RWPE1 (cell line): ENCODE results near the gene COPZ2.
"Not testable (repeated sequence)": the region's sequence is repeated elsewhere in the genome, so short reads cannot be mapped to it uniquely, and the experiment has no call there.

Source experiments
- CTCF ChIA-PET: fragments of 350-600 bp; sonication (Branson Sonifier 250); formaldehyde crosslinking; extraction: SDS; loops from one replicate; lab custom pipeline; 2021; lab: Yijun Ruan, JAX
- POLR2A ChIA-PET: fragments of 400-600 bp; formaldehyde crosslinking; extraction: SDS; loops from one replicate; lab custom pipeline; 2020; ENCODE audit warnings: antibody characterized with exemption; ENCODE audit not compliant: low non-redundant PET; lab: Yijun Ruan, JAX
- DNase-seq: peaks from one replicate; pipeline ENCODE4 v3.0.0; 2012; ENCODE audit warnings: low spot score
- H3K27ac ChIP-seq: fragments of 450-650 bp; 2 replicates; pipeline ENCODE4 v1.5.1; 2017
- TF ChIP-seq, protein P1 (sequence below): fragments of 450-650 bp; conservative IDR thresholded peaks from 2 replicates; pipeline ENCODE4 v1.5.1; 2017; ENCODE audit warnings: low read depth, mild to moderate bottlenecking

The COPZ2 gene

GRCh38 chr17:48071654-48072053, 34.1 kb upstream of the COPZ2 start:
- no peak for DNase-seq
- ChIA-PET CTCF (no interaction called here), POLR2A (no interaction called here)
- H3K27ac ChIP-seq, result peak overlapping the region; percentile 45; the same call in 1 of the 2 replicates
- TF ChIP-seq, protein P1, sequence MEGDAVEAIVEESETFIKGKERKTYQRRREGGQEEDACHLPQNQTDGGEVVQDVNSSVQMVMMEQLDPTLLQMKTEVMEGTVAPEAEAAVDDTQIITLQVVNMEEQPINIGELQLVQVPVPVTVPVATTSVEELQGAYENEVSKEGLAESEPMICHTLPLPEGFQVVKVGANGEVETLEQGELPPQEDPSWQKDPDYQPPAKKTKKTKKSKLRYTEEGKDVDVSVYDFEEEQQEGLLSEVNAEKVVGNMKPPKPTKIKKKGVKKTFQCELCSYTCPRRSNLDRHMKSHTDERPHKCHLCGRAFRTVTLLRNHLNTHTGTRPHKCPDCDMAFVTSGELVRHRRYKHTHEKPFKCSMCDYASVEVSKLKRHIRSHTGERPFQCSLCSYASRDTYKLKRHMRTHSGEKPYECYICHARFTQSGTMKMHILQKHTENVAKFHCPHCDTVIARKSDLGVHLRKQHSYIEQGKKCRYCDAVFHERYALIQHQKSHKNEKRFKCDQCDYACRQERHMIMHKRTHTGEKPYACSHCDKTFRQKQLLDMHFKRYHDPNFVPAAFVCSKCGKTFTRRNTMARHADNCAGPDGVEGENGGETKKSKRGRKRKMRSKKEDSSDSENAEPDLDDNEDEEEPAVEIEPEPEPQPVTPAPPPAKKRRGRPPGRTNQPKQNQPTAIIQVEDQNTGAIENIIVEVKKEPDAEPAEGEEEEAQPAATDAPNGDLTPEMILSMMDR, result no peak

DNA sequence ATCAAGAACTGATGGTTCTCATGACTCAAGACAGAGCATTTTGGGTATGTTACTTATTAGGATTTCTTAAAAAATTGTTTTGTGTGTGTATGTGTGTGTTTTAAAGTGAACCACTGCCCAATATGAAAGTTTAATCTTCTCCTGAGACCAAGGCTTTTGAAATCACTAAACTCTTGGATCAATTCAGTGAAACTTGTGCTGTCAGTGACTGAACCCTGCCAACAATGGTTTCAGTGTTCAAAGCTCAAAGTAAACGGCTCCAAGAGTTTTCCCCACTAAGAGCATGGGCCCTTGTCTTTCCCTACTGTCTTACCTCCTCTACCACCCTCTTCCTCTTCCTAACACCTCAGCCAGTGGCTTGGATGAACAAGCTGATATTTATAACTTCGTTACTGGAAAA, 32.6 kb upstream of the COPZ2 start:
- DNase-seq, result no peak
- CTCF ChIA-PET, result no interaction called here
- H3K27ac ChIP-seq, result no peak overlapping the region
- POLR2A ChIA-PET, result no interaction called here
- TF ChIP-seq, protein P1, result no peak

- CTCF ChIA-PET, result interaction anchor here (0.7 to 1.9 kb wide), 5 partner anchors 12 to 121 kb away, joined by 3 to 8 read pairs (median 5); no protein-coding TSS in a partner anchor
- TF ChIP-seq, protein P1, result no peak; the same call in 1 of the 2 replicates
- DNase-seq, result no peak
- peak overlapping the region; percentile 75 for H3K27ac ChIP-seq
- POLR2A ChIA-PET, result no interaction called here
Measured at GRCh38 chr17:48068491-48068961, 30.9 kb upstream of the COPZ2 start.

DNA sequence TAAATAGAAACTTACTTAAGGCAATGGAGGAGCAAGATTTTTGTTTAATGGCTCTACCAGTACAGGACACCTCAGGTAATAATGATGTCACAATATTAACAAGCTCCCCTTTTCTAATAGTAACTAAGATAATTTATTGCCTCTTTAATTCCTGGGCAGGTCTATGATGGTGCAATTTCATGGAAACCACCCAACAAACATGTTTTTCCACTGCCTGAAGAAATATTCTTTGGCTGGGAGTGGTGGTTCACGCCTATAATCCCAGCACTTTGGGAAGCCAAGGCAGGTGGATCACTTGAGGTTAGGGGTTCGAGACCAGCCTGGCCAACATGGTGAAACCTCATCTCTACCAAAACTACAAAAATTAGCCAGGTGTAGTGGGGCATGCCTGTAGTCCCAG, 30.2 kb upstream of the COPZ2 start:
- POLR2A ChIA-PET, DNase-seq: not testable (repeated sequence)
- CTCF ChIA-PET, result interaction anchor here (0.8 to 1.9 kb wide), 5 partner anchors 13 to 1159 kb away, joined by 3 to 8 read pairs (median 5); no protein-coding TSS in a partner anchor
- H3K27ac ChIP-seq, result peak overlapping the region; percentile 75

GRCh38 chr17:48067245-48067644, 29.6 kb upstream of the COPZ2 start:
- TF ChIP-seq, protein P1, result no peak
- CTCF ChIA-PET, result interaction anchor here (0.6 to 1.9 kb wide), 5 partner anchors 13 to 120 kb away, joined by 3 to 8 read pairs (median 5); no protein-coding TSS in a partner anchor
- POLR2A ChIA-PET, result no interaction called here
- H3K27ac ChIP-seq, result peak overlapping the region; percentile 75
- DNase-seq, result no peak

DNA sequence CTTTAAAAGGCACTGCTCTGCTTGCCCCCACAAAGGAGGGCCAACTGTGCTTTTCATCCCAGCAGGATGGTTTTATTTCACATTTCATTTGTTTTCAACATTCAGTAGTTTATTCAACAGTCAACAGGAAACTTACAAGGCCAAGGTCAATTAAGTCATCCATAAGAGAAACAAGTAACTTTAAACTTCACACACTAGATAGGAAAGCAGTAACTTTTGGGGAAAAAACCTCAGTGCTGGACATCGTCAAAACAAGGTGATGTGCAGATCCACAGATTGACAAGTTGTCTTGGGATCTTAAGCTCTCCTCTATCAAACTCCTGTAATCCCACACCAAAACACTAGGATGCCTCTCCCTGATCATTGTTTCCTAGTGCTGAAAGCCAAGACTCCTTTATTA, 29.1 kb upstream of the COPZ2 start:
- DNase-seq, result no peak
- ChIA-PET CTCF (interaction anchor here (0.6 to 1.7 kb wide), 3 partner anchors 23 to 70 kb away, joined by 3 to 8 read pairs (median 5); no protein-coding TSS in a partner anchor), POLR2A (no interaction called here)
- H3K27ac ChIP-seq, result no peak overlapping the region
- TF ChIP-seq, protein P1, result no peak

GRCh38 chr17:48066192-48066591, 28.6 kb upstream of the COPZ2 start:
- TF ChIP-seq, protein P1, result no peak
- CTCF ChIA-PET, result interaction anchor here (0.6 to 1.0 kb wide), 2 partner anchors 23 to 87 kb away, joined by 3 read pairs; no protein-coding TSS in a partner anchor
- H3K27ac ChIP-seq, result peak overlapping the region; percentile 80
- POLR2A ChIA-PET, result no interaction called here
- no peak for DNase-seq
